Esophagus muscularis mucosa (tissue), 4 donors: ENCODE data around the gene SCN8A. TPM values are rescaled to one million over a fixed set of nuclear protein-coding genes. Genes with fewer than 3 reads are reported as not detected.

ENCODE experiments used
- DNase-seq: peaks from one replicate; pipeline ENCODE4 v3.0.0-alpha.2; 2017; ENCODE audit errors: extremely low spot score
- H3K27ac ChIP-seq, 4 donors: fragments of 200-600 bp; sonication (generic); replicated peaks in 1 of 4; 1 replicate in 3 of 4; 2 replicates in 1 of 4; pipeline ENCODE4 v1.5.1; 2016 to 2019; ENCODE audit warnings: mild to moderate bottlenecking in 1 of 4
- H3K27me3 ChIP-seq, 4 donors: fragments of 200-600 bp; sonication (generic); one replicate each; pipeline versions ENCODE4 v1.5.1 to v1.6.0; 2016 to 2019
- H3K36me3 ChIP-seq, 4 donors: fragments of 200-600 bp; sonication (generic); one replicate each; pipeline ENCODE4 v1.5.1; 2016 to 2019
- H3K4me1 ChIP-seq, 4 donors: fragments of 200-600 bp; sonication (generic); one replicate each; pipeline ENCODE4 v1.5.1; 2016 to 2019
- H3K4me3 ChIP-seq, 4 donors: fragments of 200-600 bp; sonication (generic); 1 replicate in 2 of 4; 2 replicates in 2 of 4; pipeline ENCODE4 v1.5.1; 2016 to 2019; ENCODE audit warnings: mild to moderate bottlenecking in 4 of 4, moderate library complexity in 1 of 4
- H3K9me3 ChIP-seq, 4 donors: fragments of 200-600 bp; sonication (generic); 1 replicate in 3 of 4; 2 replicates in 1 of 4; pipeline ENCODE4 v1.5.1; 2016 to 2019
- EP300 ChIP-seq: sonication (generic); formaldehyde crosslinking; IDR thresholded peaks from one replicate; pipeline ENCODE4 v1.6.1; 2017; ENCODE audit warnings: antibody characterized with exemption
- POLR2A ChIP-seq: fragments of 450-650 bp; IDR thresholded peaks from one replicate; pipeline ENCODE4 v1.6.1; 2017; ENCODE audit warnings: antibody characterized with exemption, moderate library complexity, mild to moderate bottlenecking, low read depth
- POLR2AphosphoS5 ChIP-seq, 2 donors: sonication (generic); formaldehyde crosslinking; IDR thresholded peaks; one replicate each; pipeline ENCODE4 v1.6.1; 2017; ENCODE audit warnings: antibody characterized with exemption in 2 of 2
- WGBS: methylation state at CpG from one replicate; pipeline ENCODE4 v1.1.5; 2018; 5-methylcytosine and 5-hydroxymethylcytosine counted together
- intact Hi-C: fragments of 100-400 bp; cut with DNase I; formaldehyde crosslinking; loops from one replicate; pipeline ENCODE4 v1.15.1; 2023
- total RNA-seq, 4 donors: library from RNA; depleted of rRNA; stranded (reverse); fragments of >200 nt; gene quantifications; one replicate each; pipeline versions ENCODE4 v1.1.0 to v1.2.1, GENCODE V29; 2016
- TF ChIP-seq, protein P1 (sequence below), 3 experiments: fragments of 200-600 bp in 2 of 3; fragments of 450-650 bp in 1 of 3; sonication (generic) in 2 of 3; IDR thresholded peaks; one replicate each; pipeline ENCODE4 v1.5.1; 2017 to 2019; ENCODE audit warnings: antibody characterized with exemption in 3 of 3, mild to moderate bottlenecking in 2 of 3, moderate library complexity in 1 of 3

The SCN8A gene
- total RNA-seq, 4 donors from 2014 or later, result 0.26 to 0.42 (median 0.31) TPM

DNA sequence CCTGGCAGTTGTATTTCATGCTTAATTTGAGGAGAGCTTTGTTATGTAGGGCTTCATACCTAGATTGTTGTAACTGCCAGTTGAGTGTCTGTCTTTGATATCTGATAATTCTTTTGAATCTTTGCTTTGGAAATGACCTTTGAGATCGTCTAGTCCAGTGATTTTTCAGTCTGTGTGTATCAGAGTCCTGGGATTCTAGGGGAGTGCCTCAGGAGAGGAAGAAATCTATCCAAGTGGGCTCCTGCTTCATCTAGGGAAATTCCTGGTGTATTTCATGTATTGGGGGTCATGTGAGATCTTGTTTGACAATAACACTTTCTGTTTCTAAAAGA lies 158.9 kb downstream of the SCN8A start:
- H3K9me3 ChIP-seq, result no peaks in the 10 kb centered on the region
- peaks cover 0 to 7% (median 0%) of the 10 kb centered on the region in 4 donors for H3K4me1 ChIP-seq
- no peak overlapping the region for H3K4me3 ChIP-seq
- no peak for TF ChIP-seq EP300
- TF ChIP-seq, protein P1, sequence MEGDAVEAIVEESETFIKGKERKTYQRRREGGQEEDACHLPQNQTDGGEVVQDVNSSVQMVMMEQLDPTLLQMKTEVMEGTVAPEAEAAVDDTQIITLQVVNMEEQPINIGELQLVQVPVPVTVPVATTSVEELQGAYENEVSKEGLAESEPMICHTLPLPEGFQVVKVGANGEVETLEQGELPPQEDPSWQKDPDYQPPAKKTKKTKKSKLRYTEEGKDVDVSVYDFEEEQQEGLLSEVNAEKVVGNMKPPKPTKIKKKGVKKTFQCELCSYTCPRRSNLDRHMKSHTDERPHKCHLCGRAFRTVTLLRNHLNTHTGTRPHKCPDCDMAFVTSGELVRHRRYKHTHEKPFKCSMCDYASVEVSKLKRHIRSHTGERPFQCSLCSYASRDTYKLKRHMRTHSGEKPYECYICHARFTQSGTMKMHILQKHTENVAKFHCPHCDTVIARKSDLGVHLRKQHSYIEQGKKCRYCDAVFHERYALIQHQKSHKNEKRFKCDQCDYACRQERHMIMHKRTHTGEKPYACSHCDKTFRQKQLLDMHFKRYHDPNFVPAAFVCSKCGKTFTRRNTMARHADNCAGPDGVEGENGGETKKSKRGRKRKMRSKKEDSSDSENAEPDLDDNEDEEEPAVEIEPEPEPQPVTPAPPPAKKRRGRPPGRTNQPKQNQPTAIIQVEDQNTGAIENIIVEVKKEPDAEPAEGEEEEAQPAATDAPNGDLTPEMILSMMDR (IDR thresholded peaks at IDR 0.05), result no peak
- TF ChIP-seq POLR2A, result no peak
- no peak for TF ChIP-seq POLR2AphosphoS5 (IDR thresholded peaks at IDR 0.05)
- DNase-seq, result no peak
- H3K36me3 ChIP-seq, result no peaks in the 10 kb centered on the region
- intact Hi-C loops, result no loop called here
- no peak overlapping the region for H3K27ac ChIP-seq
- WGBS, result 85% methylated on average over 1 of the region's 1 CpG
- H3K27me3 ChIP-seq, result no peaks in the 10 kb centered on the region

DNA sequence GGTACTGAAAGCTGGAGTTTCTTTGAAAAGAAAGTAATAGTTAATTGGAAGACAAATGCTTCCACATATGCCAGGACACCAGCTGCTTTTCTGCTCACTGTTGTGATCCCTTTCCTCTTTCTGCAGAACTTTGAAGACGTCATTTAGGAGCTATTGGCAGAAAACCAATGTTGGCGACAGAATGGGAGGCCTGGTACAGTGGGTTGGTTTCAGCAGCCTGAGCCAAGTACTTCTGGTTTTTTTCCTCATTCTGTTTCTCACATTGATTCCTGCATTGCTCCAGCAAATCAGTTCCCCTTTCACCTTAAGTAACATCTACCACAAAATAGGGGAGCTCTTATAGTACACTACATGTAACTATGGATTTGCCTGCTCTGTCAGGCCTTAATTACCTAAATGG lies 160.6 kb downstream of the SCN8A start:
- Histone ChIP-seq H3K9me3 (no peaks in the 10 kb centered on the region), H3K4me1 (peaks cover 0 to 7% (median 0%) of the 10 kb centered on the region in 4 donors), H3K27ac (peak overlapping the region in 3 of 4 donors; percentile 25 to 35 (median 25)), H3K27me3 (no peaks in the 10 kb centered on the region), H3K4me3 (no peak overlapping the region), H3K36me3 (no peaks in the 10 kb centered on the region)
- no peak for TF ChIP-seq EP300
- no peak for TF ChIP-seq POLR2A
- no peak for TF ChIP-seq POLR2AphosphoS5 (IDR thresholded peaks at IDR 0.05)
- TF ChIP-seq, protein P1 (IDR thresholded peaks at IDR 0.05), result no peak
- intact Hi-C loops, result no loop called here
- WGBS, result 56% methylated on average over 2 of the region's 2 CpGs
- no peak for DNase-seq

GRCh38 chr12:51752234-51752889 lies 161.3 kb downstream of the SCN8A start:
- peaks cover 0 to 7% (median 0%) of the 10 kb centered on the region in 4 donors for H3K4me1 ChIP-seq
- no peak overlapping the region for H3K4me3 ChIP-seq
- no peak for DNase-seq
- TF ChIP-seq EP300, result no peak
- TF ChIP-seq POLR2A, result no peak
- peak; percentile 23 to 52 for TF ChIP-seq POLR2AphosphoS5 (IDR thresholded peaks at IDR 0.05)
- TF ChIP-seq, protein P1 (IDR thresholded peaks at IDR 0.05), result no peak
- H3K9me3 ChIP-seq, result no peaks in the 10 kb centered on the region
- peak overlapping the region in 3 of 4 donors; percentile 25 to 35 (median 25) for H3K27ac ChIP-seq
- intact Hi-C loops, result no loop called here
- 36% methylated on average over 2 of the region's 2 CpGs for WGBS
- no peaks in the 10 kb centered on the region for H3K27me3 ChIP-seq
- H3K36me3 ChIP-seq, result no peaks in the 10 kb centered on the region

GRCh38 chr12:51753980-51754675 lies 163.1 kb downstream of the SCN8A start:
- H3K27ac ChIP-seq, result no peak overlapping the region
- H3K36me3 ChIP-seq, result no peaks in the 10 kb centered on the region
- H3K4me3 ChIP-seq, result no peak overlapping the region
- TF ChIP-seq EP300 (no peak), POLR2A (no peak), POLR2AphosphoS5 (IDR thresholded peaks at IDR 0.05) (no peak)
- TF ChIP-seq, protein P1 (IDR thresholded peaks at IDR 0.05), result no peak
- no peaks in the 10 kb centered on the region for H3K9me3 ChIP-seq
- DNase-seq, result no peak
- intact Hi-C loops, result no loop called here
- H3K27me3 ChIP-seq, result no peaks in the 10 kb centered on the region
- H3K4me1 ChIP-seq, result peaks cover 0 to 7% (median 0%) of the 10 kb centered on the region in 4 donors
